Colonic mucosa (tissue), 4 donors: Measurements from ENCODE around the gene KATNIP. TPM values are rescaled to one million over a fixed set of nuclear protein-coding genes. Genes with fewer than 3 reads are reported as not detected.

Experiments
- DNase-seq: peaks from one replicate; pipeline ENCODE4 v3.0.0-alpha.2; 2020
- H3K27ac ChIP-seq: fragments of 200-600 bp; one replicate; pipeline ENCODE4 v1.8.0; 2021
- H3K27me3 ChIP-seq: fragments of 200-600 bp; one replicate; pipeline ENCODE4 v1.8.0; 2021
- H3K36me3 ChIP-seq: fragments of 200-600 bp; one replicate; pipeline ENCODE4 v1.8.0; 2021
- H3K4me1 ChIP-seq: fragments of 200-600 bp; one replicate; pipeline ENCODE4 v1.8.0; 2021; ENCODE audit warnings: mild to moderate bottlenecking
- H3K4me3 ChIP-seq: fragments of 200-600 bp; one replicate; pipeline ENCODE4 v1.8.0; 2021
- H3K9ac ChIP-seq, 2 donors: one replicate each; pipeline ENCODE4 v1.7.0; 2013; ENCODE audit warnings: control low read depth in 2 of 2, low read depth in 2 of 2, low read length in 2 of 2
- H3K9me3 ChIP-seq: fragments of 200-600 bp; one replicate; pipeline ENCODE4 v1.8.0; 2021
- CTCF ChIP-seq: fragments of 200-600 bp; IDR thresholded peaks from one replicate; pipeline ENCODE4 v1.8.0; 2022; ENCODE audit warnings: antibody characterized with exemption, mild to moderate bottlenecking
- intact Hi-C: fragments of 100-400 bp; cut with DNase I; formaldehyde crosslinking; loops from one replicate; pipeline ENCODE4 v1.14.1; 2022
- total RNA-seq, 2 donors: library from RNA; stranded (reverse); fragmentation: NEBNext Ultra II Directional in 1 of 2; extraction: Animal tissue kit (Norgen Biotek cat#: 25700) in 1 of 2; gene quantifications; one replicate each; pipeline ENCODE4 v1.2.1, GENCODE V29; 2021
- donor health status: healthy.
- donor health status: DM: no; HTN: no; CAD: no.
- donor health status: DM: no; HTN: no; CAD: no.

Gene KATNIP
- total RNA-seq, 2 donors from 2014 or later = 23.6 to 34.1 TPM

- Histone ChIP-seq H3K9me3 (no peaks in the 10 kb centered on the region), H3K36me3 (no peaks in the 10 kb centered on the region), H3K27me3 (no peaks in the 10 kb centered on the region), H3K4me1 (no peaks in the 10 kb centered on the region), H3K4me3 (no peak overlapping the region), H3K9ac (no peak overlapping the region), H3K27ac (no peak overlapping the region)
- intact Hi-C loops = no loop called here
- TF ChIP-seq CTCF = no peak
- no peak for DNase-seq
Measured at GRCh38 chr16:27571433-27572326, 21.7 kb downstream of the KATNIP start.

- H3K4me1 ChIP-seq = no peaks in the 10 kb centered on the region
- H3K9ac ChIP-seq = no peak overlapping the region
- H3K4me3 ChIP-seq = no peak overlapping the region
- H3K9me3 ChIP-seq = no peaks in the 10 kb centered on the region
- intact Hi-C loops = no loop called here
- no peaks in the 10 kb centered on the region for H3K36me3 ChIP-seq
- H3K27me3 ChIP-seq = no peaks in the 10 kb centered on the region
- H3K27ac ChIP-seq = no peak overlapping the region
- no peak for DNase-seq
- no peak for TF ChIP-seq CTCF
Measured at GRCh38 chr16:27572711-27573110, 22.8 kb downstream of the KATNIP start.

DNA sequence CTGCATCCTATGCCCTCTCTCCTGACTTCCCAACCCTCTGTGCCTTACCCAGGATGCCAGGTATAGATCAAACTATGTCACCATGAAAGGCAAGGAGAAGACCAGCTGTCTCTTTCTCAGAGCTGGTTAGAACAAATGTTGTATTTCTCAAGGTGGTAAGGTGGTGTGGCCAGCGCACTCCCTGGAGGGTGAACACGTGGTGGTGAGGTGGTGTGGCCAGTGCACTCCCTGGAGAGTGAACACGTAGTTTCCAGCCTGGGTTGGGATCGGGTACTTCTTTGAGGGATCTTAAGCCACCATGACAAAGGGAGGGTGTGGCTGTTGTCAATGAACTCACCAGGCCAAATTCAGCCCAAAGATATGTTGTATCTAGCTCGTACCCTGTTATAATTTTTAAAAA is 26.8 kb downstream of the KATNIP start:
- Histone ChIP-seq H3K36me3 (no peaks in the 10 kb centered on the region), H3K4me3 (no peak overlapping the region), H3K9ac (no peak overlapping the region), H3K27me3 (no peaks in the 10 kb centered on the region), H3K4me1 (no peaks in the 10 kb centered on the region), H3K27ac (no peak overlapping the region), H3K9me3 (no peaks in the 10 kb centered on the region)
- intact Hi-C loops = no loop called here
- no peak for DNase-seq
- TF ChIP-seq CTCF = no peak

DNA sequence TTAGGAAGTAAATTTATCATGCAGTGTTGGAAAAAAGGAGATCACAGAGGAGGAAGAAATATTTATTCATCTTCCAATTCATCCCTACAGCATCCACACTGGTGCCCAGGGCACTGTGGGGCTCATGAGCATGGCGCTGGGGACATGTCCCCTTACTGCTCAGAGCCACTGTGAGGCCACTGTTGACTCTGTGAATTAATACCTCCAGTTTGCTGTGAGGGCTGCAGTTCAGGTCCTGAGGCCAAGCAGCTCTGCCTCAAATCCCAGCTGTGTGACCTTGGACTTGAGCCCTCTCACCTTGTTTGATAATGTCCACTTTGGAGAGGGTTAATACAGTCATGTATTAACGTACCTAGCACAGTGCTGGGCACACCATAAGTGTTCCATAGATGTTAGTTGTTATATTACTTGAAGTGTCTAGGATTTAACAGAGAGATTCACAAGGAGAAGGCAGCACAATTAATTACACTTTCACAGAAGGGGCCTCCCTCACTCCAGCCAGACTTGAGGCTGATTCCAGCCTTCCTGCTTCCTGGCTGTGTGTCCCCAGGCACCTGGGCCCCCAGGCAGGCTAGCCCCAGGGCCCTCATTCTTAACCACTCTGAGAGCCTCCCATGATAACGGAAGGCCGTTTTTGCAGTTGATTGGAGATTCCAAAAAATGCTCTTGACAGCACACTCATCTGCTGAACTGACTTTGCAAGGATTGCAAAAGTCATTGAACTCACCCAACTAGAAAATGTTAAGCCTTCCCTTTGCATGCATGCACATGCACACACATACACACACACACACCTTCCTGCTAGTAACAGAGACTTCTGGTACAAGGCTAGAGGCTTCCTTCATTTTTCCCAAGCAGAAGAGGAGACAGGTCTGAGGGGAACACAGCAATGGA is 29.4 kb downstream of the KATNIP start:
- intact Hi-C loops = no loop called here
- Histone ChIP-seq H3K36me3 (no peaks in the 10 kb centered on the region), H3K27ac (no peak overlapping the region), H3K9ac (no peak overlapping the region), H3K9me3 (no peaks in the 10 kb centered on the region), H3K4me1 (no peaks in the 10 kb centered on the region), H3K27me3 (no peaks in the 10 kb centered on the region), H3K4me3 (no peak overlapping the region)
- DNase-seq = no peak
- no peak for TF ChIP-seq CTCF

DNA sequence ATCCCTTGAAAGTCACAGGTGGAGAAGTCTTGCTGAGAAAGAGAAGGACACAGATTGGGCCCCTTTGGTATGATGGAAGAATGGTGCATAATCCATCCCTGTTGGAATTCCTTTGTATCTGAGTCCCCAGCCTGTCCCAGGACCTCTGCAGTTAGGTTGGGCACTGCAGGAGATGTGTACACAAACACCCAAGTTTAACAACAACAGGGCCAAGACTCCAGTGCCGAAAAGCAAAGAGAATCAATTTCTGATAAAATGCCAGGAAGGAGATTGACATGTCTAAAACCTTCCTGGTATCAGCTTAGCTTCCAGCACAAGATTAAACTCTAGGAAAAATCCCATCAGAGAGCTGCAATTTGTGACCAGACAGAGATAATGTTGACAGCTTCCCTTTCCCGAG is 32.9 kb downstream of the KATNIP start:
- TF ChIP-seq CTCF = no peak
- Histone ChIP-seq H3K36me3 (no peaks in the 10 kb centered on the region), H3K27me3 (no peaks in the 10 kb centered on the region), H3K9ac (no peak overlapping the region), H3K4me1 (no peaks in the 10 kb centered on the region), H3K9me3 (no peaks in the 10 kb centered on the region), H3K27ac (no peak overlapping the region), H3K4me3 (no peak overlapping the region)
- intact Hi-C loops = no loop called here
- DNase-seq = no peak
